Fibroblast of lung (primary cell): ENCODE data around the gene IFNG-AS1.

Experiments
- CTCF ChIP-seq, 2 donors: IDR thresholded peaks in 1 of 2; conservative IDR thresholded peaks in 1 of 2; 1 replicate in 1 of 2; 2 replicates in 1 of 2; pipeline ENCODE4 v1.5.1; 2011 to 2012; ENCODE audit warnings: low read length in 2 of 2, control low read depth in 1 of 2, inconsistent platforms in 1 of 2, low read depth in 1 of 2, mild to moderate bottlenecking in 1 of 2
- EZH2 ChIP-seq: IDR thresholded peaks from 2 replicates; pipeline ENCODE4 v1.5.1; 2012; ENCODE audit warnings: low read length, control low read depth, mild to moderate bottlenecking; ENCODE audit errors: missing control alignments

GRCh38 chr12:68011206-68011881 lies 22.1 kb downstream of the IFNG-AS1 start:
- TF ChIP-seq CTCF (conservative IDR thresholded peaks at IDR 0.05 in 1 of 2, IDR thresholded peaks at IDR 0.05 in 1 of 2; ENCODE audit: low read depth in 1 of 2, low read length in 2 of 2): no peak
- TF ChIP-seq EZH2: no peak
